GM23338 (cell line): ENCODE results near the gene ME3.

Experiments
- CREB1 ChIP-seq: fragments of 250-450 bp; sonication (Bioruptor Pico); IDR thresholded peaks from 2 replicates; pipeline ENCODE4 v1.5.0; 2020; ENCODE audit warnings: low read depth, mild to moderate bottlenecking, moderate library complexity
- CTCF ChIP-seq, 2 experiments: fragments of 200-600 bp in 1 of 2; sonication (generic) in 1 of 2; conservative IDR thresholded peaks; 2 replicates each; pipeline versions ENCODE4 v1.5.1 to v1.6.1; 2016 to 2017; ENCODE audit warnings: antibody characterized with exemption in 2 of 2, low read depth in 2 of 2, mild to moderate bottlenecking in 2 of 2, moderate library complexity in 1 of 2
- EZH2 ChIP-seq: fragments of 200-600 bp; sonication (generic); IDR thresholded peaks from one replicate; pipeline ENCODE4 v1.8.0; 2017; ENCODE audit warnings: antibody characterized with exemption, mild to moderate bottlenecking, low read depth; ENCODE audit not compliant: unreplicated experiment
- EZH2phosphoT487 ChIP-seq: fragments of 200-600 bp; sonication (generic); IDR thresholded peaks from one replicate; pipeline ENCODE4 v1.8.1; 2018; ENCODE audit warnings: antibody characterized with exemption; ENCODE audit not compliant: unreplicated experiment
- POLR2AphosphoS5 ChIP-seq: IDR thresholded peaks from 2 replicates; pipeline ENCODE4 v1.6.1; 2016; ENCODE audit warnings: antibody characterized with exemption, low read depth
- REST ChIP-seq: IDR thresholded peaks from one replicate; pipeline ENCODE4 v1.6.1; 2018; ENCODE audit warnings: antibody characterized with exemption; ENCODE audit not compliant: unreplicated experiment
- ZNF331 ChIP-seq: fragments of 250-450 bp; sonication (Bioruptor Pico); IDR thresholded peaks from 2 replicates; pipeline ENCODE4 v1.5.0; 2020; ENCODE audit warnings: low read depth, mild to moderate bottlenecking, moderate library complexity

GRCh38 chr11:86703987-86704386, 31.6 kb upstream of the ME3 start:
- TF ChIP-seq CTCF (conservative IDR thresholded peaks at IDR 0.05; ENCODE audit: low read depth in 2 of 2) (no peak), EZH2 (no peak), REST (no peak), POLR2AphosphoS5 (no peak), EZH2phosphoT487 (no peak), CREB1 (no peak), ZNF331 (no peak)
